Measurements from ENCODE around the gene CACNA1H.

The CACNA1H gene

DNA sequence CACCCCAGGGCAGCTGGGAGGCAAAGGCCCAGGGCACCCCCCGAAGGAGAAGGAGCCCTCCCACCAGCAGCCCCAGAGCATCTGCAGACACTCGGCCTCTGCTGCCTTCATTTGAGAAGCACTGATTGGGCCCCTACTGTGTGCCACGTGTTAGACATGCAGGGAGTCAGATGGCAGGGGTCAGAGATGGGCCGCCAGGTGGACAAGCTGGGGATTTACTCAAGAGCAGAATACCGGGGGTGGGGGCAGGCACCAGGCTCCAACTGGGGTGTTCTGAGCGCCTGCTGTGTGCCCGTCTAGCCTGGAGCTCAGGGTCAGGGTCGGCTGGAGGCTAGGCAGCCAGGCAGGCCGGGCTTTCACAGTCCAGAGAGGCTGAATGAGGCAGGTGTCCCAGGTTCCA lies 53.4 kb downstream of the CACNA1H start:
- no peak overlapping the region for H3K4me3 ChIP-seq (ENCODE audit: low read depth, low read length)
- TF ChIP-seq, protein P1, sequence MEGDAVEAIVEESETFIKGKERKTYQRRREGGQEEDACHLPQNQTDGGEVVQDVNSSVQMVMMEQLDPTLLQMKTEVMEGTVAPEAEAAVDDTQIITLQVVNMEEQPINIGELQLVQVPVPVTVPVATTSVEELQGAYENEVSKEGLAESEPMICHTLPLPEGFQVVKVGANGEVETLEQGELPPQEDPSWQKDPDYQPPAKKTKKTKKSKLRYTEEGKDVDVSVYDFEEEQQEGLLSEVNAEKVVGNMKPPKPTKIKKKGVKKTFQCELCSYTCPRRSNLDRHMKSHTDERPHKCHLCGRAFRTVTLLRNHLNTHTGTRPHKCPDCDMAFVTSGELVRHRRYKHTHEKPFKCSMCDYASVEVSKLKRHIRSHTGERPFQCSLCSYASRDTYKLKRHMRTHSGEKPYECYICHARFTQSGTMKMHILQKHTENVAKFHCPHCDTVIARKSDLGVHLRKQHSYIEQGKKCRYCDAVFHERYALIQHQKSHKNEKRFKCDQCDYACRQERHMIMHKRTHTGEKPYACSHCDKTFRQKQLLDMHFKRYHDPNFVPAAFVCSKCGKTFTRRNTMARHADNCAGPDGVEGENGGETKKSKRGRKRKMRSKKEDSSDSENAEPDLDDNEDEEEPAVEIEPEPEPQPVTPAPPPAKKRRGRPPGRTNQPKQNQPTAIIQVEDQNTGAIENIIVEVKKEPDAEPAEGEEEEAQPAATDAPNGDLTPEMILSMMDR (IDR thresholded peaks at IDR 0.05; ENCODE audit: low read depth, low read length): no peak
- TF ChIP-seq, protein P2, sequence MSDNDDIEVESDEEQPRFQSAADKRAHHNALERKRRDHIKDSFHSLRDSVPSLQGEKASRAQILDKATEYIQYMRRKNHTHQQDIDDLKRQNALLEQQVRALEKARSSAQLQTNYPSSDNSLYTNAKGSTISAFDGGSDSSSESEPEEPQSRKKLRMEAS (IDR thresholded peaks at IDR 0.05; ENCODE audit: low read depth, low read length): no peak
- DNase-seq (ENCODE audit: low read depth): no peak

DNA sequence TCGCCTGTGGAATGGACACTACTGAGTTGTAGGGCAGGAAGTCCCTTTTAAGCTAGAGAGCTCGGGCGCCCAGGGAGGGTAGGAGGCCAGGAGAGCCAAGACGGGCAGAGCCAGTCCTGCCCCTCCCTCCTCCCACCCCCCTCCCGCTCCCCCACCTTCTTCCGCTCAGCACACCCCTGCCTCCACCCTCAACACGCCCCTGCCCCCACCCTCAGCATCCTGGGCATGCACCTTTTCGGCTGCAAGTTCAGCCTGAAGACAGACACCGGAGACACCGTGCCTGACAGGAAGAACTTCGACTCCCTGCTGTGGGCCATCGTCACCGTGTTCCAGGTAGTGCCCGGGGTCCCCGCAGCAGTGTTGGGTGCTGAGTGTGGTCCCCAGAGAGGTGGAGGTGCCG lies 53.9 kb downstream of the CACNA1H start:
- H3K4me3 ChIP-seq (ENCODE audit: low read depth, low read length): no peak overlapping the region
- no peak for DNase-seq (ENCODE audit: low read depth)
- TF ChIP-seq, protein P2 (IDR thresholded peaks at IDR 0.05; ENCODE audit: low read depth, low read length): no peak
- TF ChIP-seq MYC (IDR thresholded peaks at IDR 0.05; ENCODE audit: low read depth, low read length) (no peak), POLR2A (IDR thresholded peaks at IDR 0.05; ENCODE audit: extremely low read depth, insufficient read length) (no peak)
- TF ChIP-seq, protein P1 (IDR thresholded peaks at IDR 0.05; ENCODE audit: low read depth, low read length): no peak

DNA sequence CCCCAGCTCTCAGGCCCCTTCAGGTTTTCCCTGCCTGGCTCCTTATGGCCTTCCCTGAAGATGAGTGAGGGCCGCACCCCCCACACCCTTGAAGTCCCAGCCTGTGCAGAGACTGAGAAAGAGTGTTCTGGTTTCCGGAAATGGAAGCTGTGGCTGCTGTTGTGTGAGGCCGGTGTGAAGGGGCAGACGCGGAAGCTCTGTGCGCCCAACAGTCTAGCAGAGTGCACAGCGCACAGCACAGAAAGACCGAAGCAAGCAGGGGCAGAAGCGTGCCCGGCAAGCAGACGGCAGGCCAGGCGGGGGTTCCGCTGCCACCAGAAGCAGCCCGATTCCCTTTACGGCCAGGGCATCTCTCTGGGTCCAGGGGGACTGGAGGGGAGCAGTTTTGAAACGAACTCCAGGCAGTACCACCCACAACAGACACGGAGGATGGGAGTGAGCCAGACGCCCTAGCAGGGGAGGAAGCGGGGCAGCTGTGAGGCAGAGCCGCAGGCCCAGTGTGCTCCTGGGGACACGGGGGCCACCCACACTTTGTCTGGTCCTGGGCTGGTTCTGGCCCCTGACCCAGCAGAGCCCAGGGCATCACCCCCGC lies 55.4 kb downstream of the CACNA1H start:
- peak; percentile 58 for DNase-seq (ENCODE audit: low read depth)
- no peak overlapping the region for H3K4me3 ChIP-seq (ENCODE audit: low read depth, low read length)
- TF ChIP-seq, protein P2 (IDR thresholded peaks at IDR 0.05; ENCODE audit: low read depth, low read length): peak; percentile 12; the same call in 1 of the 2 replicates
- peak; percentile 18 for TF ChIP-seq POLR2A (IDR thresholded peaks at IDR 0.05; ENCODE audit: extremely low read depth, insufficient read length)
- peak; percentile 30; the same call in 1 of the 2 replicates for TF ChIP-seq MYC (IDR thresholded peaks at IDR 0.05; ENCODE audit: low read depth, low read length)
- TF ChIP-seq, protein P1 (IDR thresholded peaks at IDR 0.05; ENCODE audit: low read depth, low read length): no peak

DNA sequence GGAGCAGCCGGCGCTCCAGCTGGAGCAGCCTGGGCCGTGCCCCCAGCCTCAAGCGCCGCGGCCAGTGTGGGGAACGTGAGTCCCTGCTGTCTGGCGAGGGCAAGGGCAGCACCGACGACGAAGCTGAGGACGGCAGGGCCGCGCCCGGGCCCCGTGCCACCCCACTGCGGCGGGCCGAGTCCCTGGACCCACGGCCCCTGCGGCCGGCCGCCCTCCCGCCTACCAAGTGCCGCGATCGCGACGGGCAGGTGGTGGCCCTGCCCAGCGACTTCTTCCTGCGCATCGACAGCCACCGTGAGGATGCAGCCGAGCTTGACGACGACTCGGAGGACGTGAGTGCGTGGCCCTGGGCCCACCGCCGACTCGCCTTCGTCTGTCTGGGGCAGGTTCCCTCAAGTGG lies 56.2 kb downstream of the CACNA1H start:
- DNase-seq (ENCODE audit: low read depth): no peak
- no peak overlapping the region for H3K4me3 ChIP-seq (ENCODE audit: low read depth, low read length)
- TF ChIP-seq POLR2A (IDR thresholded peaks at IDR 0.05; ENCODE audit: extremely low read depth, insufficient read length) (no peak), MYC (IDR thresholded peaks at IDR 0.05; ENCODE audit: low read depth, low read length) (no peak)
- TF ChIP-seq, protein P1 (IDR thresholded peaks at IDR 0.05; ENCODE audit: low read depth, low read length): no peak
- TF ChIP-seq, protein P2 (IDR thresholded peaks at IDR 0.05; ENCODE audit: low read depth, low read length): no peak

DNA sequence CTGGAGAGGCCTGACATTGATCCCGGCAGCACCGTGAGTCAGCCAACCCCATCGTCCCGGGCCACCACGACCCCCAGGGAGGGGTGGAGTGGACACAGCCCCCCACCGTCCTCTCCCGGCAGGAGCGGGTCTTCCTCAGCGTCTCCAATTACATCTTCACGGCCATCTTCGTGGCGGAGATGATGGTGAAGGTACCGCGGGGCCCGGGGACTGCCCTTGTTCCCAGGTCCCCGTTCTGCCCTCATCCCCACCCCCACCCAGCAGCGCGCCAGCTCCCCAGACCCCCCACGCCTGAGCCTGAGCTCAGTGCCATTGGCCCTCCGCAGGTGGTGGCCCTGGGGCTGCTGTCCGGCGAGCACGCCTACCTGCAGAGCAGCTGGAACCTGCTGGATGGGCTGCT lies 57.6 kb downstream of the CACNA1H start:
- H3K4me3 ChIP-seq (ENCODE audit: low read depth, low read length): no peak overlapping the region
- TF ChIP-seq, protein P2 (IDR thresholded peaks at IDR 0.05; ENCODE audit: low read depth, low read length): no peak
- no peak for TF ChIP-seq POLR2A (IDR thresholded peaks at IDR 0.05; ENCODE audit: extremely low read depth, insufficient read length)
- no peak for TF ChIP-seq MYC (IDR thresholded peaks at IDR 0.05; ENCODE audit: low read depth, low read length)
- TF ChIP-seq, protein P1 (IDR thresholded peaks at IDR 0.05; ENCODE audit: low read depth, low read length): no peak
- no peak for DNase-seq (ENCODE audit: low read depth)
